Measurements from ENCODE around the gene PCDH17.

The PCDH17 gene

DNA sequence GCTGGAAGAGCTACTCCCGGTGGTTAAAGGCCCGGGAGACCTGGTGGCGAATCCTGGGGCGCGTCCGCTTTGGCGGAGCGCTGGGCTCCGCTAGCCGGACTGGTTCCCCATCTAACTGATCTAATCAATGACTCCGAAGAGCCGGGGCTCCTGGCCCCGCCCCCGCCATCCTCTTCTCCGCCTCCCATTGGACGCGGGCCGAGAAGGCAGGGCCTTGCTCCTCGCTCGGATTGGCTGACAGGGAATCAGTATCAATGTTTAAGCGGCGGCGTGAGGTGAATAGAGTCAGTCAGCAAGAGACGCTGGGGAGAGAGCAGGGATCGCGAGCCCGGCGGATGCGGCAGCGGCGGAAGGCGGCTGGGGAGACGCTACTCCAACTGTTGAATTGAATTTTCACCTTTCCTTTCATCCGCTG, 1.7 kb upstream of the PCDH17 start:
- TF ChIP-seq, protein P1, sequence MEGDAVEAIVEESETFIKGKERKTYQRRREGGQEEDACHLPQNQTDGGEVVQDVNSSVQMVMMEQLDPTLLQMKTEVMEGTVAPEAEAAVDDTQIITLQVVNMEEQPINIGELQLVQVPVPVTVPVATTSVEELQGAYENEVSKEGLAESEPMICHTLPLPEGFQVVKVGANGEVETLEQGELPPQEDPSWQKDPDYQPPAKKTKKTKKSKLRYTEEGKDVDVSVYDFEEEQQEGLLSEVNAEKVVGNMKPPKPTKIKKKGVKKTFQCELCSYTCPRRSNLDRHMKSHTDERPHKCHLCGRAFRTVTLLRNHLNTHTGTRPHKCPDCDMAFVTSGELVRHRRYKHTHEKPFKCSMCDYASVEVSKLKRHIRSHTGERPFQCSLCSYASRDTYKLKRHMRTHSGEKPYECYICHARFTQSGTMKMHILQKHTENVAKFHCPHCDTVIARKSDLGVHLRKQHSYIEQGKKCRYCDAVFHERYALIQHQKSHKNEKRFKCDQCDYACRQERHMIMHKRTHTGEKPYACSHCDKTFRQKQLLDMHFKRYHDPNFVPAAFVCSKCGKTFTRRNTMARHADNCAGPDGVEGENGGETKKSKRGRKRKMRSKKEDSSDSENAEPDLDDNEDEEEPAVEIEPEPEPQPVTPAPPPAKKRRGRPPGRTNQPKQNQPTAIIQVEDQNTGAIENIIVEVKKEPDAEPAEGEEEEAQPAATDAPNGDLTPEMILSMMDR (IDR thresholded peaks at IDR 0.05; ENCODE audit: low read length) = no peak
- no peak for TF ChIP-seq EZH2 (IDR thresholded peaks at IDR 0.05; ENCODE audit: borderline replicate concordance, low read length)
- Histone ChIP-seq H3K27ac (ENCODE audit: low read depth, low read length, poor library complexity, severe bottlenecking) (no peak overlapping the region), H3K9me2 (ENCODE audit: low read depth, low read length) (no peaks in the 10 kb centered on the region), H4K20me1 (ENCODE audit: insufficient read depth, low read length) (no peaks in the 10 kb centered on the region), H2AFZ (ENCODE audit: low read length) (no peak overlapping the region), H3F3A (ENCODE audit: insufficient read depth, low read length) (no peaks in the 10 kb centered on the region), H3K9me3 (ENCODE audit: low read length) (no peaks in the 10 kb centered on the region), H3K4me3 (ENCODE audit: low read depth, low read length, poor library complexity, severe bottlenecking) (no peak overlapping the region), H3K36me3 (ENCODE audit: insufficient read depth, low read length) (no peaks in the 10 kb centered on the region), H3K27me3 (ENCODE audit: insufficient read depth, low read length) (no peaks in the 10 kb centered on the region), H3K4me1 (ENCODE audit: insufficient read depth, low read length, severe bottlenecking) (no peaks in the 10 kb centered on the region), H3K4me2 (ENCODE audit: low read length) (no peak overlapping the region), H3K9ac (ENCODE audit: low read length) (no peak overlapping the region), H3K79me2 (ENCODE audit: insufficient read depth, low read length) (no peaks in the 10 kb centered on the region)

DNA sequence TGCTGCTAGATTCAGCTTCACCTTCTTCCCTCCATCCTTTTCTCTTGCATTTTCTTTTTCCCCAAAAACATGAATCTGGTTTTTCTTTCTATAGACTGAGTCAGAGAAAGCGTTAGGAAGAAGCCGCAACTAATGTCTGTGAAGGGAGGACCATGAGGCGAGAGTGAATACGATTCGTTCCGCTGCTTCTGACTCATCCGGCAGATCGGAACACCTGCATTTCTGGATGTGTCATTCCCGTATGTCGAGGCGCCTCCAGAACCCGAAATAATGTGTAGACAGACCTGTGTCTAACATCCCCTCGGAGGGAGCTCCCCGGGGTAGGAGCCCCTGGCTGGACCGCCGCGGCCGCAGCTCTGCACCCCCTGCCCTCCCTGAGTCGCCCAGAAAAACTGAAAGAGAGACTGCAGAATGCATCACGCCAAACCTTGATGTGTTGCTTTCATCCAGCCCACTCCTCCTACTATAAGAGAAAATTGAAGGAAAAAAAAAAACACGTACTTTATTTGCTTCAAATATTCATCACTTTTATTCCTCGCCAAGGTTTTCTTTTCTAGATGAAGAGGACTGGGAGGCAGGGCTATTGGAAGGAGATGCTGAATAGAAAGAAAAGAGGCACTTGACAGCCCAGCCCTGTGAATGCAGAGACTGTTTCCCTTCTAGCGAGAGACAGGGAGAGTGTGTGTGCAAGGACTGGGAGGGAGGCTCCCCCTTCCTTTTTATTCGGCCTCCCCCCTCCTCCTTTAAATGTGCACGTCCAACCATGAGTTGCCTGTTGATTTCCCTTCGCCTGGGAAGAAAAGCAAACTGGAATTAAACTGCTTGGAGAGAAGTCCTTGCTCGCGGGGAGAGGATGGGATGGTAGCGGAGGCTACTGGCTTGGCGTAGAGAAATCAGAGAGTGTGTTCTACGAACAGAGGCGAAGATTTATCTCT, 616 bp upstream of the PCDH17 start:
- H3K4me1 ChIP-seq (ENCODE audit: insufficient read depth, low read length, severe bottlenecking) = no peaks in the 10 kb centered on the region
- no peak overlapping the region for H2AFZ ChIP-seq (ENCODE audit: low read length)
- H3K9me2 ChIP-seq (ENCODE audit: low read depth, low read length) = no peaks in the 10 kb centered on the region
- TF ChIP-seq EZH2 (IDR thresholded peaks at IDR 0.05; ENCODE audit: borderline replicate concordance, low read length) = no peak
- TF ChIP-seq, protein P1 (IDR thresholded peaks at IDR 0.05; ENCODE audit: low read length) = no peak
- no peak overlapping the region for H3K27ac ChIP-seq (ENCODE audit: low read depth, low read length, poor library complexity, severe bottlenecking)
- no peaks in the 10 kb centered on the region for H3K27me3 ChIP-seq (ENCODE audit: insufficient read depth, low read length)
- no peak overlapping the region for H3K9ac ChIP-seq (ENCODE audit: low read length)
- H4K20me1 ChIP-seq (ENCODE audit: insufficient read depth, low read length) = no peaks in the 10 kb centered on the region
- no peaks in the 10 kb centered on the region for H3K79me2 ChIP-seq (ENCODE audit: insufficient read depth, low read length)
- no peak overlapping the region for H3K4me3 ChIP-seq (ENCODE audit: low read depth, low read length, poor library complexity, severe bottlenecking)
- no peaks in the 10 kb centered on the region for H3F3A ChIP-seq (ENCODE audit: insufficient read depth, low read length)
- no peaks in the 10 kb centered on the region for H3K9me3 ChIP-seq (ENCODE audit: low read length)
- H3K4me2 ChIP-seq (ENCODE audit: low read length) = no peak overlapping the region
- H3K36me3 ChIP-seq (ENCODE audit: insufficient read depth, low read length) = no peaks in the 10 kb centered on the region

DNA sequence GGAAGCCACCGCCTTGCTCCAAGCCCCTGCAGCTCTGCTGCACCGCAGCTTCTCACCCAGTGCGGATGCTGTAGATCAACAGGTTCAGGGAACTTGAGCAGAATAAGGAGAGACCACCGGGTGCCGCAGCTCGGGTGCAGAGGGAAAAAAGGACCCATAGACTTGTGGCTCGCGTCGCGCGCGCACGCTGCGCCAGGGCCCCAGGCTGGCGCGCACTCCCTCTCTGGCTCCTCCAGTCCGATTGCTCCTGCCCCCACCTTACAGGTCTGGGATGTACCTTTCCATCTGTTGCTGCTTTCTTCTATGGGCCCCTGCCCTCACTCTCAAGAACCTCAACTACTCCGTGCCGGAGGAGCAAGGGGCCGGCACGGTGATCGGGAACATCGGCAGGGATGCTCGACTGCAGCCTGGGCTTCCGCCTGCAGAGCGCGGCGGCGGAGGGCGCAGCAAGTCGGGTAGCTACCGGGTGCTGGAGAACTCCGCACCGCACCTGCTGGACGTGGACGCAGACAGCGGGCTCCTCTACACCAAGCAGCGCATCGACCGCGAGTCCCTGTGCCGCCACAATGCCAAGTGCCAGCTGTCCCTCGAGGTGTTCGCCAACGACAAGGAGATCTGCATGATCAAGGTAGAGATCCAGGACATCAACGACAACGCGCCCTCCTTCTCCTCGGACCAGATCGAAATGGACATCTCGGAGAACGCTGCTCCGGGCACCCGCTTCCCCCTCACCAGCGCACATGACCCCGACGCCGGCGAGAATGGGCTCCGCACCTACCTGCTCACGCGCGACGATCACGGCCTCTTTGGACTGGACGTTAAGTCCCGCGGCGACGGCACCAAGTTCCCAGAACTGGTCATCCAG, 964 bp downstream of the PCDH17 start:
- H3K27ac ChIP-seq (ENCODE audit: low read depth, low read length, poor library complexity, severe bottlenecking) = no peak overlapping the region
- no peaks in the 10 kb centered on the region for H3K4me1 ChIP-seq (ENCODE audit: insufficient read depth, low read length, severe bottlenecking)
- H3K9me2 ChIP-seq (ENCODE audit: low read depth, low read length) = no peaks in the 10 kb centered on the region
- H3F3A ChIP-seq (ENCODE audit: insufficient read depth, low read length) = no peaks in the 10 kb centered on the region
- H3K27me3 ChIP-seq (ENCODE audit: insufficient read depth, low read length) = no peaks in the 10 kb centered on the region
- H3K36me3 ChIP-seq (ENCODE audit: insufficient read depth, low read length) = no peaks in the 10 kb centered on the region
- H3K4me2 ChIP-seq (ENCODE audit: low read length) = no peak overlapping the region
- no peaks in the 10 kb centered on the region for H4K20me1 ChIP-seq (ENCODE audit: insufficient read depth, low read length)
- H2AFZ ChIP-seq (ENCODE audit: low read length) = no peak overlapping the region
- H3K79me2 ChIP-seq (ENCODE audit: insufficient read depth, low read length) = no peaks in the 10 kb centered on the region
- H3K9me3 ChIP-seq (ENCODE audit: low read length) = no peaks in the 10 kb centered on the region
- no peak for TF ChIP-seq EZH2 (IDR thresholded peaks at IDR 0.05; ENCODE audit: borderline replicate concordance, low read length)
- TF ChIP-seq, protein P1 (IDR thresholded peaks at IDR 0.05; ENCODE audit: low read length) = no peak
- H3K4me3 ChIP-seq (ENCODE audit: low read depth, low read length, poor library complexity, severe bottlenecking) = no peak overlapping the region
- no peak overlapping the region for H3K9ac ChIP-seq (ENCODE audit: low read length)

Measured in OCI-LY1 (cell line).